Endothelial cell of umbilical vein (primary cell): Measurements from ENCODE around the gene NEU3.

ENCODE experiments used
- MYC ChIP-seq: IDR thresholded peaks from one replicate; pipeline ENCODE4 v1.6.1; 2011; ENCODE audit warnings: mild to moderate bottlenecking, low read depth, low read length
- POLR2AphosphoS5 ChIP-seq: IDR thresholded peaks from 2 replicates; pipeline ENCODE4 v1.6.1; 2012; ENCODE audit warnings: low read depth, mild to moderate bottlenecking, control low read depth, low read length, moderate library complexity; ENCODE audit not compliant: insufficient read depth
- TF ChIP-seq, protein P1 (sequence below), 2 donors: IDR thresholded peaks; 1 replicate in 1 of 2; 2 replicates in 1 of 2; pipeline ENCODE4 v1.5.1; 2011; ENCODE audit warnings: low read length in 2 of 2, mild to moderate bottlenecking in 2 of 2, moderate library complexity in 2 of 2, control low read depth in 1 of 2, inconsistent platforms in 1 of 2, low read depth in 1 of 2; ENCODE audit not compliant: insufficient read depth in 1 of 2; ENCODE audit errors: extremely low read depth in 1 of 2

DNA sequence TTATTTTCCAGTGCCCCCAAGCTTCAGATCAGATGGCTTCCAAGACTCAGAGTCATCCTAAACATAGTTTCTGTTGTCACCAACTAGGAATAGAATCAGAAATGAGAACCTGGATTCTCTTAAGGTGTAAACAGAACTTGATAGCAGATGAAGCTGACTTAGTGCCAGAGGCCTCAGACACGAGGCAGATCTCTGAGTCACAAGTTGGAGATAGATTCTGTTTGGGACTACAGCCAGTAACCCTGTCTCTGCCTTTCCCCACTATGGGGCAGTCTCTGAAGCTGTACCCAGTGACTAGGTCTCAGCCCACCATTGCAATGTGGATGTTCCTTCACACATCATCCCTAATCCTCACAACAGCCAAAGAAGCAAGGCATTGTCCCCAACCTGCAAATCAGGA is 25.4 kb downstream of the NEU3 start:
- TF ChIP-seq, protein P1, sequence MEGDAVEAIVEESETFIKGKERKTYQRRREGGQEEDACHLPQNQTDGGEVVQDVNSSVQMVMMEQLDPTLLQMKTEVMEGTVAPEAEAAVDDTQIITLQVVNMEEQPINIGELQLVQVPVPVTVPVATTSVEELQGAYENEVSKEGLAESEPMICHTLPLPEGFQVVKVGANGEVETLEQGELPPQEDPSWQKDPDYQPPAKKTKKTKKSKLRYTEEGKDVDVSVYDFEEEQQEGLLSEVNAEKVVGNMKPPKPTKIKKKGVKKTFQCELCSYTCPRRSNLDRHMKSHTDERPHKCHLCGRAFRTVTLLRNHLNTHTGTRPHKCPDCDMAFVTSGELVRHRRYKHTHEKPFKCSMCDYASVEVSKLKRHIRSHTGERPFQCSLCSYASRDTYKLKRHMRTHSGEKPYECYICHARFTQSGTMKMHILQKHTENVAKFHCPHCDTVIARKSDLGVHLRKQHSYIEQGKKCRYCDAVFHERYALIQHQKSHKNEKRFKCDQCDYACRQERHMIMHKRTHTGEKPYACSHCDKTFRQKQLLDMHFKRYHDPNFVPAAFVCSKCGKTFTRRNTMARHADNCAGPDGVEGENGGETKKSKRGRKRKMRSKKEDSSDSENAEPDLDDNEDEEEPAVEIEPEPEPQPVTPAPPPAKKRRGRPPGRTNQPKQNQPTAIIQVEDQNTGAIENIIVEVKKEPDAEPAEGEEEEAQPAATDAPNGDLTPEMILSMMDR (IDR thresholded peaks at IDR 0.05; ENCODE audit: extremely low read depth in 1 of 2, insufficient read depth in 1 of 2, low read depth in 1 of 2, low read length in 2 of 2) = no peak
- TF ChIP-seq POLR2AphosphoS5 (no peak), MYC (no peak)
